GM21576 (cell line): ENCODE measurements around the gene CHRNA4.

Experiments
- ATAC-seq: cut with Tn5 transposase; IDR thresholded peaks from one replicate; pipeline ENCODE4 v1.9.1; 2021; ENCODE audit warnings: mild to moderate bottlenecking, moderate library complexity; ENCODE audit not compliant: unreplicated experiment

Gene CHRNA4

DNA sequence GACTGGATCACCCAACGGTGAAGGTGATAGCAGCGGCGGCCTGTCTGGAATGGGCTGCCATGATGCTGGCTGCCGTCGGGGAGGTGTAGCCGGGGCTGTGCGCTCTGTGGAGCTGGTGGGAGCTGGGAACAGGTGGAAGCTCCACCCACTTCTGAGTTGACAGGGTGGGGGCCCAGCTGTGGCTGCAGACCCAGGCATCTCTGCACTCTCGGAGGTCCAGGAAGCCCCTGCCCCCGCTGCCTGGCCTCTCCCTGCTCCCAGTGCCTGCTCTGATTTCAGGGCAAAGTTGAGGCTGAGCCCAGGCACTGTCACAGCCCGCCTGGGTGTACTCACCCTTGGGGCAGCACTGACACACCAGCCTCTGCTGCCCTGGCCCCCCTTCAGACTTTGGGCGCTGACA lies 18.1 kb upstream of the CHRNA4 start:
- ATAC-seq = no peak

DNA sequence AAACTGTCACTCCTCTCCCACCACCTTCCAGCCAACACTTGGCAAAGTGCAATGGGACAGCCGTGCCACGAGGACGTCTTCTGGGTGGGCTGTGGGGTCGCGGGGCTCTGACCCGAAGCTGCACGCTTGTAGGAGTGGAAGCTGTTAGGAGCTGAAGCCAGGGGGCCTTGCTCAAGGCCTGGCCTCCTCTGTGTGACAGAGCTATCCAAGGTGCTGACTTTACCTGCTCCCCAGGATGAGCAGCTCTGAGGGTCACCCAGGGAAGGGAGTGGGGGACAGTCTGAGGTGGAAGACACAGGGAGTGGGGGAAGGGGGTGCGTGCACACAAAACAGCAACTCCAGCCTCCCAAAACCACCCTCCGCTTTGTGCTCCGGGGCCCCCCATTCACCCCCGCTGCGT lies 17.5 kb upstream of the CHRNA4 start:
- no peak for ATAC-seq

DNA sequence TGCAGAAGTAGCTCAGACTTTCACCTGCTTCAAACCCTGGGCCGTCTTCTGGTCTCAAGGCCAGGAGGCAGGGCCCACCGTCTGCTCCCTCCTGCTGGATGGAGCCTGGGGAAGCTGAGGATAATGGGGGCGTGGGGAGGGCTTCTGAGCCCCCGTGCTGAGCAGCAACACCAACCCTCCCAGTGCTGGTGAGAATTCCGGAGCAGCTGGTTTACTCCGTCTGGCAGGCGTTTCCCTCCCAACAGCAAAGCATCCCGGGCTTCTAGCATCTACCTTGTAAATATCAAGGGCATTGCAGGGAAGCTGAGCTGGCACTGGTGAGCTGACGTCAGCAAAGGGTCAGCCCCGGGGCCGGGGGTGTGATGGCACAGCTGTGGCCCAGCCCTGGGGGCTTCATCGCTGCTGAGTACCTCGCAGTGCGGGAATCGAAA lies 16.8 kb upstream of the CHRNA4 start:
- no peak for ATAC-seq

DNA sequence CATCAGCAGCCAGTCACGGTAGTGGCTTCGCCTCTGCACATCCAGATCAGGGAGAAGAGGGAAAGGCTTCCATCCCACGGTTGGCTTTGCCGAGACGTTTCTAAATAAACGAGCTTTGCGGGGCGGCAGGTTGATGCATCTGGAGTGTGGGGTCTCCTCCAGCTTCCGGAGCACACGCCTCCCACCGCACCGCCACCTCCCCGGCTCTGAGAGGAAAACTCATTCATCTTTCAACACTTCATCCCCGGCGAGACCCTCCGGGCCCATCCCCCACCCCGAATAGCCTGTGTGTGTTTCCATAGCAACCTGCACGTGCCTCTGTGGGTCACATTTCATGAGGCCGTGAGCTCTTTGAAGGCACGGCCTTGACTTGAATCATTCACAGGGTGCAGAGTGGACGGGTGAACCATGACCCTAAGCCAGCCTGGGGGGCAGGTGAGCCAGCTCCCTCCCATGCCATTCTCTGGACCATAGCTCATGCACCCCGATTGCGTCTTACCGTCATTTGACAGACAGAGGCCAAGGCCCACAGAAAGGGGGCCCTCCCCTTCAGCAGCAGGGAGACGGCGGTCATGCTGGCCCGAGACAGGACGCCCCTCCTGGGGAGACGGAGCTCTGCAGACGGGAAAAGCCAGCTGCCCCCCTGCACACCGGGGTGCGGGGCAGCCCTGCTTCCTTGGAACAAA lies 16.2 kb upstream of the CHRNA4 start:
- no peak for ATAC-seq

DNA sequence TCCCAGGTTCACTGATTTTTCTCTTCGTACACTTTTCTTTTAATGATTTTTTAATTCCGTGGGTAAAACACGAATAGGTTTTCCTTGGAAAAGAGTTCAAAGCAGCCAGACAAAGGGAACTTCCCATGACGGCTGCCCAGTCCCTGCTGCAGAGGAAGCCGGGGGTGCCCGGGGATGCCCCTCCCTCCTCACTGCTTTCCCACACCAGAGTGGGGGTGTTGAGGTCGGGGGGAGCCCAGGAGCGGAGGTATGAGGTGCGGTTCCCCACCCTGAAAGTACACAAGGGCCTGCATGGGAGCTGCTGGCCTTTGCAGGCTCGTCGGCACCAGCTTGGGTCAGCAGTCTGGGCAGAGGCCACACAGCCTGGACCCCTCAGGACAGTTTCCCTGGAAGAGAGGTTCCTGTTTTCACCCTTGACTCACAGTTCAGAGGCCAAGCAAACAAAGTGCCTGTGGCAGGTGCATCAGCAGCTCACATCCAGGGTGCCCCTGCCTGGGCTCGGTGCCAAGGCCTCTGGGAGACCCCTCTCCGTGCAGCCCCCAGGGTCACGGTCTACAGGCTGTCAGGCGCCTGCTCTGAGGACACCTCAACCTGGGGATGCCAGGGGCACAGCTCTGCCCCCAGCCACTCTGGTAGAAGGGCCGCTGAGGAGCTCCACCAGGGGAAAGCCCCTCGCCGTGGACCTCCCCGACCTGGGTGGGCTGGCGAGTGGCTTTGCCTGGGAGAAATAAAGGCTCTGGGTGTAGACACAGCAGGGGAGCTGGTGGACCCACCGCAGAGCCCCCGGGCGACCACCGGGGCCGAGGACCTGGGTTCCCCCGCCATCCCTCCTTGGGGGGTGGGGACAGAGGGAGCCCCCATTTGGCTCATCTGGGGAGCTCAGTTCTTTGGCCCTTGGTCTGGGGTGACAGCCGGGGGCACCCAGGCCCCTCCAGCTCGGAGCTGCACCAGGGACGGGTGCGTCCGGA lies 15.4 kb upstream of the CHRNA4 start:
- ATAC-seq = no peak

DNA sequence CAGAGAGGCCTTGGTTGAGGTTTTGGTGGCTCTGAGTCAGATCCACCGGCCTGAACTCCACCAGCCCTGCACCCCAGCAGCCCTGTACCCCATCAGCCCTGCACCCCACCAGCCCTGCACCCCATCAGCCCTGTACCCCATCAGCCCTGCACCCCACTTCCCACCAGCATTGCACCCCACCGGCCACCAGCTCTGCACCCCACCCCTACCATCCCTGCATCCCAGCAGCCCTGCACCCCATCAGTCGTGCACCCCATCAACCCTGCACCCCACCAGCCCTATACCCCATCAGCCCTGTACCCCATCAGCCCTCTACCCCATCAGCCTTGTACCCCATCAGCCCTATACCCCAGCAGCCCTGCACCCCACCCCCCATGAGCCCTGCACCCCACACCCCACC lies 14.3 kb upstream of the CHRNA4 start:
- ATAC-seq = no peak

DNA sequence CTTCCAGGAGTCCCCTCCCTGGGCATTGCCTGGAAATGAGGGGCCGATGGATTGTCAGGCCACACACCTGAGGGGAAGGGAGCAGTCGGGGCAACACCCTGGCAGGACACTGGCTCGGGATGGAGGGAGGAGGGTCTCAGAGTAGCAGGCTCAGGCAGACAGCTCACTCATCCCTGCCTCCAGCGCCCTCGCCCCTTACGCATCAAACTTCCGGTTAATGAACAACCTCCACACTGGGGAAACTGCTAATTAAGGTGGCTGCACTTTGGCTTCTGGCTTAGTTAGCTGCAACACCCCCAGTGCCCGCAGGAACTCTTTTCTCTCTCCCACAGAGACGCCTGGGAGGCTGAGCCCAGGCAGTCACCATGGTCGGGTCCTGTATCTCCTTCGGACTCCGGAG lies 13.4 kb upstream of the CHRNA4 start:
- ATAC-seq = no peak

DNA sequence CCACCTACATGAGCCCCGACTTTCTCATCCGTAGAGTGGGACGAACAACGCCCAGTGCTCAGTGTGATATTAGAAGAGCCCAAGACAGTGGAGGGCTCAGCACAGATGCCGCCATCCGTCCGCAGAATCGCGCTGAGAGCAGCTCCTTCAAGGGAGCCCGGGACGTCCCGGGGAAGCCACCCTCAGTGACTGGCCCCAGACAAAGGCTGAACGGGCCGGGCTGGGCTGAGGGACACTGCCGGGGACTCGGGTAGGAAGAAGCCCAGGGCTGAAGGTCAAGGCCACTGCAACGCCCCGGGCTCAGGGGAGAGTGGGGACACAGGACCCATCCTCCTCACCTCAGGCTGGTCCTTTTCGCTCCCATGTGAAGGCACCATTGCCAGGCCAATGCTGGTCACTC lies 12.8 kb upstream of the CHRNA4 start:
- no peak for ATAC-seq

DNA sequence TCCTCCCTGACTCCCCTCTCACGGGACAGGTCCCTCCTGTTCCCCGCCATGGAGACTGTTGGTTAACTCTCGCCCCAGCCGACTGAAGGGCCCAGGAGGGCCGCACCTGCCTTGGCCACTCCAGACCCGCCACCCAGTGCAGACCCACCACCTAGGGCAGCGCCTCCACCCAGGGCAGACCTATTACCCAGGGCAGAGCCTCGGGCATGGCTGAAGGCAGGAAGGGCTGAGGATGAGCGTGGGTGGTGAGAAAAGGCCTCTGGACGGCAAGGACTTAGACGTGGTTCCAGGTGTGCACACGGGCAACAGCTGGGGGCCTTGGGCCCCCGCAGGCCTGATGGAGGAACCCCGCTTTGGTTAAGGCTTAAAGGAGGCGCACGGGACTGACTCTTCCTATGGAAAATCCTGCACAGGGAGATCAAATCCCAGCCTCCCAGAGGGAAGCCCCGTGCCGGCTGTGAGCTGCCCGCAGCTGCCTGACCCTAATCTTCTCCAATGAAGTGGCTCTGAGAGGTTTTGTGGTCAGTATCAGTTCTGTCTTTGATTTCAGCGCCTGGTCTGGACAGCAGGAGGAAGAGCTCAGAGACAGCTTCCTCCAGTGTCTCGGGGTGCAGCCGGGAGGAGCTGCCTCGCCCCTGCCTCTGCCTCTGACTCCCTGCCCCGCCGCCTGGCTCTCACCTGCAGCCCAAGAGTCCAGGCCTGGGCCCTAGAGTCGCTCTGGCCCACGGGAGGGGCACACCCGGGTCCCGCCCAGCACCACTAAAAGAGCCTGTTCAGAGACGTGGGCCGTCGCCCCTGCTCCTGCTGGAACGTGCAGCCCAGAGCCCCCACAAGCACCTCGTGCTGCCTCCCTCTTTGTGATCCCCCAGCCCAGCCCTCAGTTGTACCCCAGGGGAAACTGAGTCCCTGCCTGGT lies 12.1 kb upstream of the CHRNA4 start:
- no peak for ATAC-seq

DNA sequence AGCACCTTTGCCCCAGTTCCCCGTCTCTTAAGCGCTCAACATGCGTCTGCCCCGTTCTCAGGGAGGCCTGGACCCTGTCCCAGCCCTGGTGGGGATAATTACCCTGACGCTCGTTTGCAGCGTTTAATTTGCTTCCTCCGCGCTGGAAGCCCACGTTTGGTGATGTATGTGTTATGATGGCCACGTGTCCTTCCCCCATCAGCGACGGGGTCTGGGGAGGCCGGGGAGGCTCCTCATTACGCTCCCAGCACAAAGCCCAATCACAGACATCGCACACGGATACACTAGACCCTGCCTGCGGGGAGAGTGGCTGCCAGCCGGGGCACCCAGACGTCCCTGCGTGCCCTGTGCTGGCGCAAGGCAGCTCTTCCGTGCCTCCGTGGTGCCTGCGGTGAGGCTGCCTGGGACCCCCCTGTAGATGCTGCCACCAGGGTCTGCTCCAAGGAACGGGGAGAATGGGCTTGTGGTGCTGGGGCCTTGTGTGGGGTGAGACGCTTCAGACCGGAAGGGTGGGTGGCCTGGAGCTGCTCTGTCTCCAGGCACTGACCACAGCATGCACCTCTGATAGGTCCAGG lies 10.2 kb upstream of the CHRNA4 start:
- ATAC-seq = no peak

DNA sequence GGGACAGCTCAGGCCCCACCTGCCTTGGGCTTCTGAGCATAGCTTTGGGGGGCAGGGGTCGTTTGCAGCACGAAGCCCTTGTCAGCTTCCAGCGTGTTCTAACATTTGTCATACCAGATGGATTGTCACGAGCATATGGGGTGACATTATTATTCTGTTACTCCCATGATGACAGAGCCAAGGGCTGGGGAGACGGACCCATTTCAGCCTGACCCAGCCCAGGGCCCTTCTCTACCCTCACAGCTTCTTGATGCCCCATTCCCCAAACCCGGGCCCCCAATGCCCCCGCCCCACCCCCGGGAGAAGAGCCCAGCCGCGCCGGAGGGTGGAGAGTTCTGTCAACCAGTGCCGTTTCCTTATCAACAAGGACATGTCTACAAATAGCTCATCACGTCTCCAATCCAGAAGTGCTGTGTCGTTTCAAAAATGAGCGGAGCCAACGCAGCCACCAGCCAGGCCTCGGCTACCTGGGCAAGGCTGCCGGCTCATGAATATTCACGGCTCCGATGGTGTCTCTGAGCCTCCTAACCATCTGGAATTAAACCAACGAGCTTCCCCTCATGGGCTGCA lies 9.6 kb upstream of the CHRNA4 start:
- ATAC-seq = no peak

DNA sequence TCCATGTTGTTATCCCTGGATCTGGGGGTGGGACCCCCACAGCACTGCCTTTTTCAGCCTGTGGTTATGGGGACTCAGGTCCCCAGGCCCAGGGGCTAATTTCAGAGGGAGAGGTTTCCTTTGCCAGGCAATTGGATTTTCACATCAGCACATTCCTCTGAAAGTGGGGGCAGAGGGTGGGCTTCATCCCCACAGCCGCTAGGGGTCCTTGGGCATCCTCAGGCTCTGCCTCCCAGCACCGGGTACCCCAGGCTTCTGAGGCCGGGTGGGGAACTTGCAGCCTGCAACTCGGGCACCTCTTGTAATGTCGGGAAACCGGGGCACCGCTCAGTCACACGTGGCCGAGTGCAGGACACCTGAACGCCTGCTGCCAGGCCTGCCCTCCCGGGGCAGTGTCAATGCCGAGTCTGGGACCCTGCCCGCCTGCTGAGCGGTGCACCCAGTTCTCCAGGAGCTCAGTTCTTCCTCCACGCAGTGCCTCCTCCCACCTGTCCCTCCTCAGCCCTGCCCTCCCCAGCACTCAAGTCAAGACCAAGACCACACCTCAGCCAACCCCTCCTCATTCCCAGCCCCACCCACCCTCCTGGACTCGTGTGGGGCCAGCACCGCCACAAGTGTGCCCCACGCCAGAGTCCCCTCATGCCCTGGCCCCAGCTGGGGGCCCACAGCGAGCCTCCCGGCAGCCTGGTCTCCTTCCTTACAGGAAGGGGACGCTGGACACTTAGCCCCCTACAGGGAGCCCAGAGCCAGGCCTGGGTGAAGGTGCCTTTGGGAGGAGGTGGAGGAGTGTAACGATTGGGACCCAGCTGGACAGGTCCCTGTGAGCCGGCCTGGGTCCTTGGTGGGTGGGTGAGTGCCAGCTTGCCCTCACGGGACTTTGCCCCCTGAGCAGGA lies 8.8 kb upstream of the CHRNA4 start:
- ATAC-seq = no peak

DNA sequence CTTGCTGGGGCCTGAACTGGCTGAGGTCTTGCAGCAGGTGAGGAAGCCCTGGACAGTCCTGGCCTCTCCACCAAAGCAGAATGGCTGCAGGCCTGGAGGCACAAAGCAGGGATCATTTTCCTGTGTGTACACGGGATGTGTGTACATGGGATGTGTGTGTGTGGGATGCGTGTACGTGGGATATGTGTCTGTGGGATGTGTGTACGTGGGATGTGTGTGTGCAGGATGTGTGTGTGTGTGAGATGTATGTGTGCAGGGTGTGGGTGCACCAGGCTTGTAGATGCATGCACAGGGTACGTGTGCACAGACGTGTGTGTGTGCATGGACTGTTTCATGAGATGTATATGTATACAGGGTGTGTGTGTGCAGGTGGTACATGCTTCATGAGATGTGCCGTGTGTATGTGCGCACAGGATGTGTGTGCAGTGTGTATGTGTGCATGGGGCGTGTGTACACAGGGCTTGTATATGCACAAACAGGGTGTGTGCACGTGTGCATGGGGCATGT lies 7.9 kb upstream of the CHRNA4 start:
- ATAC-seq = no peak

DNA sequence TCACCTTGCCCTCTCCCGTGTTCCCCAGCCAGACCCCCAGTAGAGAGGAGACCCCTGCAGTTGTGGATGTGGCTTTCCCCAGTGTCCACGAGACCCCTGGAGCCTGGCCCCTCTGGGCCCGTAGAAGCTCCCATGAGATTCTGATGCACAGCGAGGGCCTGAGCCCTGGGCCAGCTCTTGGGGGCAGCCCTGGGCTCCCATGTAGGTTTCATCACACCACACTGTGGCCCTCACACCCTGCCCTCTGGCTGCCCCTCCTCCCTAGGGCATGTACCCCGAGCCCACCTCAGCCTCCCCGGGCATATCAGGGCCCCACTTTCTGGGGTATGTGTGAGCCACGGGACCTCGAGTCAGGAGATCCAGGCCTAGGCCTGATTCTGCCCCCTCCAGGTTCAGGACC lies 7.0 kb upstream of the CHRNA4 start:
- no peak for ATAC-seq

DNA sequence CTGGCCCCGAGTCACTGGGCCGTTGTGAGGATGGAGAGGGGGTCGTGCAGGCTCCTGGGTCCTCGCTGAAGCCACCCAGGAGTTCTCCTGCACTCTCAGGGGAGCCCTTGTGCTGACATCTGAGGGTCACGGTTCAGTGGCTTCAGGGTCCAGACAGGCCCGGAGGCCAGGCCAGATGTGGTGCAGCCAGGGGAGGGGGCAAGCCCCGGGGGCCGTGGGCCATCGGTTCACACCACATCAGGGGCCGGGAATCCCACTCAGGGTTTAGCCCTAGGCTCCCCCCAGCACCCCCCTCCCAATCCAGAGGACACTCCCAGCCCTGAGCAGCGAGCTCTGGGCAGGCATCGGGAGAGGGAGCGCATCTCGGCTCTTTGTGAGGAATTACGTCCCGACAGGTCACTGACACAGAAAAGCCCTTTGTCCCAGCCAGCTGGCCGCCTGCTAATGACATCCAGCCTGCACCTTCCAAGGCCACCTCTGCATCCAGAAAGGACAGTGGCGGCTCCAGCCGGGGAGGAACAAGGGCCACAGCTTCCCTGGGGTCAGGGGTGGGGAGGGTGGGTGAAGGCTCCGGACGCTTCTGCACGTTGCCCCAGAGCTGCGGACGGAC lies 6.4 kb upstream of the CHRNA4 start:
- ATAC-seq = no peak

DNA sequence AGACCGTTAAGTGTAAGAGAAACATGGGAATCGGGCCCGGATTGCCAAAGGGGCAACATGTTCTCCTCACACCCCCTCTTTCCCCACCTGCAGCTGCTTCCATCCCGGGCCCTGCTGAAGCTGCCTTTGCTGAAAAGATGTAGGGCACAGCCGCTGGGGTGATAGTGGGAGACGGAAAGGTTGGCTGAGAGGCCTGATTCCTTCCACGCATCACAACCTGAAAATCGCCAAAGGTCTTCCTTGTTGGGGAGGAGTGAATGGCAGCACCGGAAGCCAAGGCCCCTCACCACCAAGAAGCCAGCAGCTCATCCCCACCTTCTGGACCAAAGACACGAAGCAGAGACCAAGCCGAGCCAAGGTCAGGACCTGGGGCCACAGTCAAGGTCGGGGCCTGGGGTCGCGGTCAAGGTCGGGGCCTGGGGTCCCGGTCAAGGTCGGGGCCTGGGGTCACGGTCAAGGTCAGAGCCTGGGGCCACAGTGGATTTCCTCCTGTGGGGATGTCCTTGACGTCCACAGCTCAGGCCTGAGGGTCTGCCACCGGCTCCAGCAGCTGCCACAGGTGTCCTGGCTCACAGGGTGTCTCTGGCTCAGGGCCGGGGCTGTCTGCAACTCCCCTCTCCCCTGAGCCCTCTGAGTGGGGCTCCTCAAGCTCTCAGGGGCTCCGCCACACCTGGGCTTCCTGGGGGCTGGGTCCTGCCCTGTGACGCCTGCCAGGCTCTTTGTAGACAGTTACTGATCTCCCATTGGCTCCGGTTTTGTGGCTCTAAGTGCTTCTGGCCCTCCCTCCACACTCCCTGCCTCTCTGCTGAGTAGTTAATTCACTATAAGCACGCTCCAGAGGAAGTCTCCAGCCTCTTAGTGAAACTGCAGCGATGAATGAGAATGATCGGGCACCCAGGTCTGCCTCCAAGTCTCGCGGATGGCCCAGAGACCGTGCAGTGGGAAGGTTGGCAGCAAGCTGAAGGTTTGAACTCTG lies 5.5 kb upstream of the CHRNA4 start:
- no peak for ATAC-seq

DNA sequence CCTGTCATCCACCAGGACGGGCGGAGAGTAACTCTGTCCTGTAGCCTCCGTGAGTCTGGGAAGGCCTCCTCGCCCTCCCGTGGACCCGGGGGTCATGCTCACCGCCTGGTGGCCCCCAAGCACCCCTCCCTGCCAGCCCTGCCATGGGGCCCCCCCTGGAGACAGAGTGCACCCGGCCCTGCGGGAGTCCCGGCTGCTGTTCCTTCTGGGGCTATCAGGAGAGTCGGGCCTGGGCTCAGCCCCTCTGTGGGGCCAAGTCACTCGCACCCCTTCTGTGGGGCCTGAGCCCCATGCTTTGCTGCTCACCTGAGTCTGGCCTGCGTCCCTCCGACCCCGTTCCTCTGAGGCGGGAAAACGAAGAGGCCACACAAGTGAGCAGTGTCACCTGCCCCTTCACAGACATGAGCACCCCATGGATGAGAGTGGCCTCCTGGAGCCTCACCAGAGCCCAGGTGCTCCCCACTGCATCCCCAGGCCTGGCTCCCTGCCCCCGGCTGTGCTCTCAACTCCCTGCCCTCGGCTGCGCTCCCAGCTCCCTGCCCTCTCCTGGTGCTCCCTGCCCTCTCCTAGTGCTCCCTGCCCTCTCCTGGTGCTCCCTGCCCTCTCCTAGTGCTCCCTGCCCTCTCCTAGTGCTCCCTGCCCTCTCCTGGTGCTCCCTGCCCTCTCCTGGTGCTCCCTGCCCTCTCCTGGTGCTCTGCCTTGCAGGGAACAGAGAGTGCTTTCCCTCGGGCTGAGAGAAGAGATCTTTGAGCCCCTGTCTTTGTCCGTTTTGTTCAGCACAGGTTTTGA lies 4.6 kb upstream of the CHRNA4 start:
- ATAC-seq = no peak
